ENCODE data around the gene SASH3.

SASH3 gene

DNA sequence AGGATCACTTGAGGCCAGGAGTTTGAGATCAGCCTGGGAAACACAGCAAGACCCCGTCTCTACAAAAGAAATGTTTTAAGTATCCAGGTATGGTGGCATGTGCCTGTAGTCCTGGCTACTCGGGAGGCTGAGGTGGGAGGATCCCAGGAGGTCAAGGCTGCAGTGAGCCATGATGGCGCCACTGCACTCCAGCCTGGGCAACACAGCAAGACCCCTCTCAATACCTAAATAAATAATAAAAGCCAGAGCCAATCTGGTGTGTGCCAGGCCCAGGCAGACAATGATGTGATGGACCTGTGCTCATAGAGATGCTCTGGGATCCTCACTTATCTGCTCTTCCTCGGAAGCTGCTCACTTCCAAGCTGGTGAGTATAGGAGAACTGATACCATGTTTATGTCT is 18.2 kb upstream of the SASH3 start:
- TF ChIP-seq, protein P1, sequence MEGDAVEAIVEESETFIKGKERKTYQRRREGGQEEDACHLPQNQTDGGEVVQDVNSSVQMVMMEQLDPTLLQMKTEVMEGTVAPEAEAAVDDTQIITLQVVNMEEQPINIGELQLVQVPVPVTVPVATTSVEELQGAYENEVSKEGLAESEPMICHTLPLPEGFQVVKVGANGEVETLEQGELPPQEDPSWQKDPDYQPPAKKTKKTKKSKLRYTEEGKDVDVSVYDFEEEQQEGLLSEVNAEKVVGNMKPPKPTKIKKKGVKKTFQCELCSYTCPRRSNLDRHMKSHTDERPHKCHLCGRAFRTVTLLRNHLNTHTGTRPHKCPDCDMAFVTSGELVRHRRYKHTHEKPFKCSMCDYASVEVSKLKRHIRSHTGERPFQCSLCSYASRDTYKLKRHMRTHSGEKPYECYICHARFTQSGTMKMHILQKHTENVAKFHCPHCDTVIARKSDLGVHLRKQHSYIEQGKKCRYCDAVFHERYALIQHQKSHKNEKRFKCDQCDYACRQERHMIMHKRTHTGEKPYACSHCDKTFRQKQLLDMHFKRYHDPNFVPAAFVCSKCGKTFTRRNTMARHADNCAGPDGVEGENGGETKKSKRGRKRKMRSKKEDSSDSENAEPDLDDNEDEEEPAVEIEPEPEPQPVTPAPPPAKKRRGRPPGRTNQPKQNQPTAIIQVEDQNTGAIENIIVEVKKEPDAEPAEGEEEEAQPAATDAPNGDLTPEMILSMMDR (IDR thresholded peaks at IDR 0.05) = no peak

- TF ChIP-seq, protein P1 (IDR thresholded peaks at IDR 0.05) = no peak
Measured at GRCh38 chrX:129762448-129762847, 17.3 kb upstream of the SASH3 start.

DNA sequence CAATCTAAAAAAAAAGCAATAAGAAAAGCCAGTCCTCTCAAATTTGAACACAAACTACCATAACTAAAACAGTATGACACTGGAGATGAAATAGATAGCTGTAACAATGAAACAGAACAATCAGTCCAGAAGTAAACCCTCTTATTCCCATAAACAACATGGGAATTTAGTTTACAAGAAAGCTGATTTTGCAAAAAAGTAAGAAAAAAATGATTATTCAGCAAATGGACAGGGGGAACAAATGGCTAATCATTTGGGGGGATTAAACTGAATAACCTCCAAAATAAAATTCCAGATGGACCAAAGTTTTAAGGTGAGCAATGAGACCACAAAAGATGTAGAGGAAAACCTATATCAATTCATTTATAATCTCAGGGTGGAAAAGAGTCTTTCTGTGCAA is 16.1 kb upstream of the SASH3 start:
- TF ChIP-seq, protein P1 (IDR thresholded peaks at IDR 0.05) = no peak

DNA sequence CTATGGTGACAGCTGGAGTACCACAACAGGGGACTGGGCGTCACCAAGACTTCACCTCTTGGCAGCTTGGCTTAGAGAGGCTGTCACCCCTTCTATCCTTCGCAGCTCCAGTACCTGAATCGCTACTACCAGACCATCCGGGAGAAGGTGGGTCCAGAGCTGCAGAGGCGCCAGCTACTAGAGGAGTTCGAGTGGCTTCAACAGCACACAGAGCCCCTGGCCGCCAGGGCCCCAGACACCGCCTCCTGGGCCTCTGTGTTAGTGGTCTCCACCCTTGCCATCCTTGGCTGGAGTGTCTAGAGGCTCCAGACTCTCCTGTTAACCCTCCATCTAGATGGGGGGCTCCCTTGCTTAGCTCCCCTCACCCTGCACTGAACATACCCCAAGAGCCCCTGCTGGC is 11.6 kb upstream of the SASH3 start:
- TF ChIP-seq, protein P1 (IDR thresholded peaks at IDR 0.05) = no peak

GRCh38 chrX:129768586-129769466 is 10.9 kb upstream of the SASH3 start:
- TF ChIP-seq, protein P1 (IDR thresholded peaks at IDR 0.05) = no peak

DNA sequence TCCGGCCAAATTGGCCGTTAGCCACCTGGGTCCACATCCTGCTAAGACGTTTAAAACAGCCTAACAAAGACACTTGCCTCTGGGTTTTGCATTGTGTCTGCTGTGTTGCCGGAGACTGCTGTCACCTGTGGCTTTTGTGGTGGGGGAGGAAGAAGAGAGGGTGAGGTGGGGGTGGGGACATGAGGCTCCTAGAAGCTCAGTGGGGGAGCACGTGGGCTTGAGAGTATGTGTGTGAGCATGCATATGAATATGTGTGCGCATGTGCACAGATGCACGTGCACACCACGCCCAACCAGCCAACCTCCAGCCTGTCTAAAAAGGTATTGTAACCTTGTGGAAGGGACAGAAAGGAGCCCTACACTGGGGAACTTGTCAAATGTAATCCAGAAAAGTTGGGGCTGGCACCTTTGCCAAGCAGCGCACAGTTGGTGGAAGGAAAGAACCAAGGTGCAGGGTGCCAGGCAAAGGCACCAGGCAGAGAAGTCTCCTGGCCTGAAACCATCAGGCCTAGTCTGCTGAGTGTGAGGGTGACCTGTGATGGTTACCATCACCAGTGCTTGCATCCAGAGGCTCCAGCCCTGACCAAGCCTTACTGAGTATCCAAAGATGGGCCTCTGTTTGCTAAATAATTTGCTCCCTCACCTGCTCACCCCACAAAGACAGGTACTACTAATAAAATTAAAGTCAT is 10.1 kb upstream of the SASH3 start:
- TF ChIP-seq, protein P1 (IDR thresholded peaks at IDR 0.05) = no peak

- TF ChIP-seq, protein P1 (IDR thresholded peaks at IDR 0.05) = no peak
Measured at GRCh38 chrX:129771266-129771995, 8.3 kb upstream of the SASH3 start.
